Right lobe of liver (tissue), 4 donors: ENCODE measurements around the gene PTPN13.

ENCODE experiments used
- CTCF ChIP-seq, 4 donors: fragments of 200-600 bp in 3 of 4; fragments of 450-650 bp in 1 of 4; IDR thresholded peaks; one replicate each; pipeline versions ENCODE4 v1.5.1 to v1.8.0; 2016 to 2022; ENCODE audit warnings: antibody characterized with exemption in 4 of 4, mild to moderate bottlenecking in 2 of 4
- POLR2A ChIP-seq: fragments of 450-650 bp; IDR thresholded peaks from one replicate; pipeline ENCODE4 v1.6.1; 2017; ENCODE audit warnings: antibody characterized with exemption, mild to moderate bottlenecking
- donor health status: DM: no; HTN: no; CAD: no.
- donor health status: DM: no; HTN: no; CAD: no.
- donor health status: DM: no; HTN: yes; CAD: no.

GRCh38 chr4:86660401-86660800 lies 66.3 kb downstream of the PTPN13 start:
- TF ChIP-seq CTCF (IDR thresholded peaks at IDR 0.05) = no peak
- TF ChIP-seq POLR2A = no peak
